A549 (cell line): ENCODE data around the gene C1orf167. TPM values are rescaled to one million over a fixed set of nuclear protein-coding genes. Genes with fewer than 3 reads are reported as not detected.
A peak's percentile ranks its signal among the peaks of the same experiment; 100 is the strongest.

Experiments
- ATAC-seq, 2 experiments: fragments of 200-7000 bp in 1 of 2; fragments of >200 bp in 1 of 2; cut with Nextera tagmentation in 1 of 2; cut with Tn5 transposase in 1 of 2; 3 replicates each; pipeline versions ENCODE4 v1.8.0 to v1.9.1; 2018 to 2020; ENCODE audit warnings: mild to moderate bottlenecking in 1 of 2, moderate library complexity in 1 of 2
- CTCF ChIA-PET: fragments of 300-600 bp; sonication (Branson Sonifier 250); formaldehyde crosslinking; extraction: SDS; loops from one replicate; lab custom pipeline; 2021; ENCODE audit warnings: antibody characterized with exemption, inconsistent platforms; lab: Yijun Ruan, JAX
- POLR2A ChIA-PET: fragments of 350-600 bp; formaldehyde crosslinking; extraction: SDS; loops from one replicate; lab custom pipeline; 2021; ENCODE audit warnings: antibody characterized with exemption, inconsistent platforms; lab: Yijun Ruan, JAX
- DNase-seq, 2 experiments: peaks; one replicate each; pipeline versions ENCODE4 v3.0.0 to v3.0.0-alpha.2; 2011 to 2016; ENCODE audit warnings: low read depth in 1 of 2, low spot score in 1 of 2
- FAIRE-seq: peaks from 2 replicates; lab custom pipeline; 2011; peaks lifted over from hg19 to GRCh38; lab: Jason Lieb, UNC
- H3K27ac ChIP-seq, 2 experiments: fragments of >200 bp; sonication (Bioruptor Twin); formaldehyde crosslinking; 3 replicates each; pipeline ENCODE4 v1.5.1; 2016 to 2017
- H3K4me1 ChIP-seq: fragments of >200 bp; sonication (Bioruptor Twin); formaldehyde crosslinking; 3 replicates; pipeline ENCODE4 v1.6.1; 2016
- H3K4me2 ChIP-seq: fragments of >200 bp; sonication (Bioruptor Twin); formaldehyde crosslinking; 3 replicates; pipeline ENCODE4 v1.6.1; 2016
- H3K4me3 ChIP-seq: fragments of >200 bp; sonication (Bioruptor Twin); formaldehyde crosslinking; 3 replicates; pipeline ENCODE4 v1.5.1; 2016
- H3K9me3 ChIP-seq: fragments of >200 bp; sonication (Bioruptor Twin); formaldehyde crosslinking; 3 replicates; pipeline ENCODE4 v1.6.1; 2016
- BCL3 ChIP-seq: fragments of >200 bp; sonication (Bioruptor Twin); formaldehyde crosslinking; IDR thresholded peaks from 3 replicates; pipeline ENCODE4 v1.6.1; 2016
- BHLHE40 ChIP-seq: IDR thresholded peaks from 2 replicates; pipeline ENCODE4 v1.6.1; 2012; ENCODE audit warnings: low read depth, low read length, inconsistent platforms
- CBX2 ChIP-seq: fragments of 200-600 bp; sonication (generic); IDR thresholded peaks from 2 replicates; pipeline ENCODE4 v1.6.1; 2016; ENCODE audit warnings: low read depth, mild to moderate bottlenecking, borderline replicate concordance
- CBX8 ChIP-seq: fragments of 200-600 bp; sonication (generic); IDR thresholded peaks from 2 replicates; pipeline ENCODE4 v1.6.1; 2016
- CHD4 ChIP-seq: fragments of 200-600 bp; sonication (generic); IDR thresholded peaks from 2 replicates; pipeline ENCODE4 v1.6.1; 2016; ENCODE audit warnings: antibody characterized with exemption, mild to moderate bottlenecking, borderline replicate concordance
- CTCF ChIP-seq: fragments of >200 bp; sonication (Bioruptor Twin); formaldehyde crosslinking; IDR thresholded peaks from 3 replicates; pipeline ENCODE4 v1.5.1; 2016
- EHF ChIP-seq: fragments of 250-450 bp; sonication (Bioruptor Pico); IDR thresholded peaks from 2 replicates; pipeline ENCODE4 v1.5.0; 2020; ENCODE audit warnings: mild to moderate bottlenecking
- EHMT2 ChIP-seq: fragments of 200-600 bp; sonication (generic); IDR thresholded peaks from 2 replicates; pipeline ENCODE4 v1.6.1; 2016; ENCODE audit warnings: antibody characterized with exemption, low read depth, mild to moderate bottlenecking, moderate library complexity
- ESRRA ChIP-seq: fragments of 150-350 bp; IDR thresholded peaks from 2 replicates; pipeline ENCODE4 v1.6.1; 2014; ENCODE audit warnings: mild to moderate bottlenecking, low read length, borderline replicate concordance
- FOSB ChIP-seq: fragments of 250-450 bp; sonication (Bioruptor Pico); IDR thresholded peaks from 2 replicates; pipeline ENCODE4 v1.5.0; 2020; ENCODE audit warnings: mild to moderate bottlenecking, moderate library complexity
- FOSL2 ChIP-seq, 2 experiments: fragments of 450-650 bp in 1 of 2; fragments of >200 bp in 1 of 2; sonication (Bioruptor Twin) in 1 of 2; formaldehyde crosslinking; IDR thresholded peaks; 2 replicates each; pipeline versions ENCODE4 v1.5.0 to v1.6.1; 2016 to 2020; ENCODE audit warnings: mild to moderate bottlenecking in 1 of 2, moderate library complexity in 1 of 2
- GATA3 ChIP-seq: IDR thresholded peaks from 2 replicates; pipeline ENCODE4 v1.6.1; 2012; ENCODE audit warnings: borderline replicate concordance
- HDAC2 ChIP-seq: fragments of 200-600 bp; sonication (generic); IDR thresholded peaks from 2 replicates; pipeline ENCODE4 v1.6.1; 2016
- JUNB ChIP-seq: fragments of >200 bp; sonication (Bioruptor Twin); formaldehyde crosslinking; IDR thresholded peaks from 2 replicates; pipeline ENCODE4 v1.6.1; 2016
- MYC ChIP-seq: IDR thresholded peaks from 2 replicates; pipeline ENCODE4 v1.6.1; 2012; ENCODE audit warnings: mild to moderate bottlenecking, inconsistent platforms, low read length, improper control_type of control experiment, borderline replicate concordance
- NPAS2 ChIP-seq: fragments of 250-450 bp; sonication (Bioruptor Pico); IDR thresholded peaks from 2 replicates; pipeline ENCODE4 v1.8.0; 2022; ENCODE audit warnings: mild to moderate bottlenecking, moderate library complexity, borderline replicate concordance
- PBX3 ChIP-seq: IDR thresholded peaks from 2 replicates; pipeline ENCODE4 v1.6.1; 2012
- PHF8 ChIP-seq: fragments of 200-600 bp; sonication (generic); IDR thresholded peaks from 2 replicates; pipeline ENCODE4 v1.6.1; 2016; ENCODE audit warnings: low read depth, mild to moderate bottlenecking, antibody characterized with exemption, moderate library complexity, borderline replicate concordance
- POLR2AphosphoS2 ChIP-seq: conservative IDR thresholded peaks from 2 replicates; pipeline ENCODE4 v1.6.1; 2012; ENCODE audit warnings: low read length, improper control_type of control experiment, inconsistent platforms
- RARB ChIP-seq: fragments of 250-450 bp; sonication (Bioruptor Pico); IDR thresholded peaks from 2 replicates; pipeline ENCODE4 v1.8.0; 2021; ENCODE audit warnings: mild to moderate bottlenecking, moderate library complexity
- SMC3 ChIP-seq: fragments of >200 bp; sonication (Bioruptor Twin); formaldehyde crosslinking; IDR thresholded peaks from 3 replicates; pipeline ENCODE4 v1.6.1; 2018; ENCODE audit warnings: inconsistent platforms
- SREBF2 ChIP-seq: fragments of 450-650 bp; IDR thresholded peaks from 2 replicates; pipeline ENCODE4 v1.6.1; 2014; ENCODE audit warnings: mild to moderate bottlenecking, moderate library complexity
- TP53 ChIP-seq: fragments of 250-450 bp; sonication (Bioruptor Pico); IDR thresholded peaks from 2 replicates; pipeline ENCODE4 v1.5.0; 2021; ENCODE audit warnings: mild to moderate bottlenecking, moderate library complexity
- ZFP36 ChIP-seq: fragments of 450-650 bp; IDR thresholded peaks from 2 replicates; pipeline ENCODE4 v1.6.1; 2014; ENCODE audit warnings: borderline replicate concordance; ENCODE audit not compliant: partially characterized antibody
- WGBS: methylation state at CpG from one replicate; pipeline ENCODE4 v1.1.6; 2017; ENCODE audit errors: missing lambda C conversion rate; 5-methylcytosine and 5-hydroxymethylcytosine counted together
- polyA plus RNA-seq, 4 experiments: library from polyadenylated mRNA; depleted of rRNA in 3 of 4; stranded (reverse); fragments of >200 nt; fragmentation: RNase III in 1 of 4; extraction: RNeasy Plus Mini Kit Qiagen cat#74134 plus additional on column Dnase treatment in 1 of 4; gene quantifications; 2 replicates in 3 of 4; 3 replicates in 1 of 4; pipeline ENCODE4 v1.2.3, GENCODE V29; 2011 to 2017

C1orf167 gene
- polyA plus RNA-seq, 2 of the 4 experiments (the other 2 are of a cell fraction), result not detected

- POLR2A ChIA-PET, result no interaction called here
- TF ChIP-seq SREBF2 (no peak), ESRRA (no peak), EHMT2 (no peak), NPAS2 (CRISPR knock-in tag) (no peak), GATA3 (no peak), CBX8 (no peak), POLR2AphosphoS2 (no peak), SMC3 (no peak), CBX2 (no peak), ZFP36 (no peak), RARB (no peak)
- DNase-seq (no peak), ATAC-seq (no peak), FAIRE-seq (no peak)
- WGBS, result 91% methylated on average over 17 of the region's 20 CpGs
- CTCF ChIA-PET, result no interaction called here
- no peak overlapping the region for H3K27ac ChIP-seq
- no peak overlapping the region for H3K4me2 ChIP-seq
- H3K4me1 ChIP-seq, result no peaks in the 10 kb centered on the region; the same call in 2 of the 3 replicates
- H3K9me3 ChIP-seq, result no peaks in the 10 kb centered on the region
- no peak overlapping the region for H3K4me3 ChIP-seq
Measured at GRCh38 chr1:11746795-11747487, 15.1 kb upstream of the C1orf167 start.

GRCh38 chr1:11748294-11749202 lies 13.4 kb upstream of the C1orf167 start:
- peak overlapping the region in 1 of 2 experiments; percentile 60; a peak in 2 of 6 replicates for H3K27ac ChIP-seq
- H3K4me1 ChIP-seq, result no peaks in the 10 kb centered on the region; the same call in 2 of the 3 replicates
- no peak overlapping the region for H3K4me2 ChIP-seq
- DNase-seq, result no peak
- CTCF ChIA-PET, result interaction anchor here (0.6 to 3.1 kb wide), 15 partner anchors 8 to 711 kb away, joined by 3 to 15 read pairs (median 3); partner anchors contain the start of genes AGTRAP, FBXO2, FBXO44 and FBXO6
- WGBS, result 89% methylated on average over 21 of the region's 27 CpGs
- no peak for TF ChIP-seq SMC3
- no peak for TF ChIP-seq CBX8
- no peak for TF ChIP-seq CBX2
- TF ChIP-seq HDAC2, result no peak
- no peak for TF ChIP-seq TP53 (CRISPR knock-in tag)
- TF ChIP-seq BCL3, result no peak
- TF ChIP-seq FOSB (CRISPR knock-in tag), result no peak
- TF ChIP-seq EHF (CRISPR knock-in tag), result no peak
- TF ChIP-seq JUNB, result no peak
- no peak for TF ChIP-seq FOSL2 (IDR thresholded peaks at IDR 0.05)
- no peak for TF ChIP-seq FOSL2 (CRISPR knock-in tag; IDR thresholded peaks at IDR 0.05)
- TF ChIP-seq PHF8, result no peak
- TF ChIP-seq CHD4, result no peak
- no peak for TF ChIP-seq NPAS2 (CRISPR knock-in tag)
- no peak for TF ChIP-seq MYC
- TF ChIP-seq CTCF, result no peak
- TF ChIP-seq PBX3, result no peak
- no peak for TF ChIP-seq BHLHE40
- TF ChIP-seq, all 56 proteins: peak for 0
- ATAC-seq (peak; percentile 8 to 53; a peak in 3 of 6 replicates), FAIRE-seq (no peak)
- POLR2A ChIA-PET, result interaction anchor here (1.0 kb wide), 1 partner anchor 12 kb away, joined by 3 read pairs; no protein-coding TSS in a partner anchor
- Histone ChIP-seq H3K9me3 (no peaks in the 10 kb centered on the region), H3K4me3 (no peak overlapping the region)
